Hepatocyte (in vitro differentiated cells): ENCODE results near the gene MEF2A. TPM values are rescaled to one million over a fixed set of nuclear protein-coding genes. Genes with fewer than 3 reads are reported as not detected.
A peak's percentile ranks its signal among the peaks of the same experiment; 100 is the strongest.

Source experiments
- DNase-seq: peaks from one replicate; pipeline ENCODE4 v3.0.0-alpha.2; 2016; ENCODE audit warnings: low spot score
- H2AFZ ChIP-seq: fragments of 200-600 bp; sonication (generic); 2 replicates; pipeline ENCODE4 v1.6.0; 2016; ENCODE audit warnings: antibody characterized with exemption, mild to moderate bottlenecking
- H3K27ac ChIP-seq: fragments of 200-600 bp; sonication (generic); 2 replicates; pipeline ENCODE4 v1.5.1; 2016; ENCODE audit warnings: mild to moderate bottlenecking
- H3K27me3 ChIP-seq: fragments of 200-600 bp; sonication (generic); 2 replicates; pipeline ENCODE4 v1.6.1; 2016
- H3K36me3 ChIP-seq: fragments of 200-600 bp; sonication (generic); replicated peaks from 2 replicates; pipeline ENCODE4 v1.5.1; 2016; ENCODE audit warnings: low read depth; ENCODE audit not compliant: insufficient read depth
- H3K4me1 ChIP-seq: fragments of 200-600 bp; sonication (generic); 2 replicates; pipeline ENCODE4 v1.5.1; 2016; ENCODE audit warnings: mild to moderate bottlenecking, moderate library complexity; ENCODE audit not compliant: insufficient read depth
- H3K4me2 ChIP-seq: fragments of 200-600 bp; sonication (generic); 2 replicates; pipeline ENCODE4 v1.6.0; 2016
- H3K4me3 ChIP-seq: fragments of 200-600 bp; sonication (generic); 2 replicates; pipeline ENCODE4 v1.5.1; 2016; ENCODE audit warnings: mild to moderate bottlenecking
- H3K79me2 ChIP-seq: fragments of 200-600 bp; sonication (generic); 2 replicates; pipeline ENCODE4 v1.6.0; 2017; ENCODE audit warnings: mild to moderate bottlenecking
- H3K9me2 ChIP-seq: fragments of 200-600 bp; sonication (generic); replicated peaks from 2 replicates; pipeline ENCODE4 v1.6.0; 2017; ENCODE audit warnings: mild to moderate bottlenecking; ENCODE audit not compliant: insufficient read depth
- H3K9me3 ChIP-seq: fragments of 200-600 bp; sonication (generic); 2 replicates; pipeline ENCODE4 v1.5.1; 2016; ENCODE audit warnings: low read depth, mild to moderate bottlenecking
- H4K20me1 ChIP-seq: fragments of 200-600 bp; sonication (generic); 2 replicates; pipeline ENCODE4 v1.6.0; 2016; ENCODE audit warnings: mild to moderate bottlenecking; ENCODE audit not compliant: insufficient read depth, poor library complexity, severe bottlenecking
- EZH2 ChIP-seq: fragments of 200-600 bp; sonication (generic); IDR thresholded peaks from 2 replicates; pipeline ENCODE4 v1.6.1; 2016; ENCODE audit warnings: antibody characterized with exemption, mild to moderate bottlenecking, borderline replicate concordance
- EZH2phosphoT487 ChIP-seq: fragments of 200-600 bp; sonication (generic); IDR thresholded peaks from one replicate; pipeline ENCODE4 v1.6.1; 2018; ENCODE audit warnings: antibody characterized with exemption, mild to moderate bottlenecking, low read depth, moderate library complexity; ENCODE audit not compliant: unreplicated experiment, severe bottlenecking
- WGBS: methylation state at CpG from one replicate; pipeline ENCODE4 v1.1.6; 2016; ENCODE audit warnings: low lambda C conversion rate; ENCODE audit errors: missing lambda C conversion rate; 5-methylcytosine and 5-hydroxymethylcytosine counted together
- polyA plus RNA-seq: library from polyadenylated mRNA; unstranded; fragments of >200 nt; fragmentation: Nextera tagmentation; extraction: Ambion mirVana; gene quantifications from 2 replicates; pipeline ENCODE4 v1.2.1, GENCODE V29; 2016
- total RNA-seq: library from RNA; depleted of rRNA; stranded (reverse); fragments of >200 nt; gene quantifications from 2 replicates; pipeline ENCODE4 v1.2.3, GENCODE V29; 2014
- TF ChIP-seq, protein P1 (sequence below): fragments of 200-600 bp; sonication (generic); IDR thresholded peaks from 2 replicates; pipeline ENCODE4 v1.5.1; 2016; ENCODE audit warnings: antibody characterized with exemption, mild to moderate bottlenecking; ENCODE audit not compliant: poor library complexity

MEF2A gene
- total and polyA plus RNA-seq, 2 experiments from 2014 or later, result 20.4 to 56.7 TPM

DNA sequence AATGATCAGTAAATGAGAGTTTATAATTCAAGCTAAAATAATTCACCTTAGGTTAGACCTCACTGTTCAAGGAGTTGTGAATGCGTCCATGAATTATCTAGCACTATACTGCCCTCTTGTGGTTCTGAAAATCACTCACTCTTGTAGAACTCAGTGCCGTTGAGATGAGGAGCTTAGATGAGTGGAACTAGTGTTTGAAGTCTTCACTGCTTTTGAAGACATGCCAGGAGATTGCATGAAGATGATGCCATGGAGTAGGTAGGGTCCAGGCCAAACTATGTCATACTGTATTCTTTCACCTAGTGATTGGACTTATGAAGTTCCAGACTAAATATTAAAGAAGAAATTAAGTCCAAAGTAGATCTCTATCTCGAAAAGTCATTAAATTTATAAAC is 138.7 kb downstream of the MEF2A start:
- Histone ChIP-seq H3K4me1 (peaks cover 17% of the 10 kb centered on the region), H3K9me3 (no peaks in the 10 kb centered on the region), H4K20me1 (no peaks in the 10 kb centered on the region), H2AFZ (no peak overlapping the region), H3K4me2 (peak overlapping the region; percentile 60), H3K27me3 (no peaks in the 10 kb centered on the region), H3K27ac (peak overlapping the region; percentile 71), H3K4me3 (no peak overlapping the region), H3K36me3 (no peaks in the 10 kb centered on the region), H3K79me2 (no peaks in the 10 kb centered on the region), H3K9me2 (no peaks in the 10 kb centered on the region)
- DNase-seq, result peak; percentile 92
- 33% methylated on average over 3 of the region's 3 CpGs for WGBS
- TF ChIP-seq EZH2phosphoT487, result no peak
- TF ChIP-seq, protein P1, sequence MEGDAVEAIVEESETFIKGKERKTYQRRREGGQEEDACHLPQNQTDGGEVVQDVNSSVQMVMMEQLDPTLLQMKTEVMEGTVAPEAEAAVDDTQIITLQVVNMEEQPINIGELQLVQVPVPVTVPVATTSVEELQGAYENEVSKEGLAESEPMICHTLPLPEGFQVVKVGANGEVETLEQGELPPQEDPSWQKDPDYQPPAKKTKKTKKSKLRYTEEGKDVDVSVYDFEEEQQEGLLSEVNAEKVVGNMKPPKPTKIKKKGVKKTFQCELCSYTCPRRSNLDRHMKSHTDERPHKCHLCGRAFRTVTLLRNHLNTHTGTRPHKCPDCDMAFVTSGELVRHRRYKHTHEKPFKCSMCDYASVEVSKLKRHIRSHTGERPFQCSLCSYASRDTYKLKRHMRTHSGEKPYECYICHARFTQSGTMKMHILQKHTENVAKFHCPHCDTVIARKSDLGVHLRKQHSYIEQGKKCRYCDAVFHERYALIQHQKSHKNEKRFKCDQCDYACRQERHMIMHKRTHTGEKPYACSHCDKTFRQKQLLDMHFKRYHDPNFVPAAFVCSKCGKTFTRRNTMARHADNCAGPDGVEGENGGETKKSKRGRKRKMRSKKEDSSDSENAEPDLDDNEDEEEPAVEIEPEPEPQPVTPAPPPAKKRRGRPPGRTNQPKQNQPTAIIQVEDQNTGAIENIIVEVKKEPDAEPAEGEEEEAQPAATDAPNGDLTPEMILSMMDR, result peak; percentile 79

- Histone ChIP-seq H3K27ac (no peak overlapping the region), H3K9me2 (no peaks in the 10 kb centered on the region), H3K4me1 (peaks cover 17% of the 10 kb centered on the region), H3K4me3 (no peak overlapping the region), H3K27me3 (no peaks in the 10 kb centered on the region), H3K9me3 (no peaks in the 10 kb centered on the region), H3K36me3 (no peaks in the 10 kb centered on the region), H2AFZ (no peak overlapping the region), H4K20me1 (no peaks in the 10 kb centered on the region), H3K79me2 (no peaks in the 10 kb centered on the region), H3K4me2 (no peak overlapping the region)
- DNase-seq, result no peak
- TF ChIP-seq EZH2phosphoT487 (no peak), EZH2 (no peak)
- TF ChIP-seq, protein P1, result no peak
- 93% methylated on average over 10 of the region's 10 CpGs for WGBS
Observed at GRCh38 chr15:99706557-99707303, 140.9 kb downstream of the MEF2A start.

GRCh38 chr15:99707473-99708270 is 141.9 kb downstream of the MEF2A start:
- no peaks in the 10 kb centered on the region for H3K9me3 ChIP-seq
- H3K36me3 ChIP-seq, result no peaks in the 10 kb centered on the region
- TF ChIP-seq, protein P1, result no peak
- TF ChIP-seq EZH2phosphoT487, result no peak
- TF ChIP-seq EZH2, result no peak
- H3K4me1 ChIP-seq, result peaks cover 17% of the 10 kb centered on the region
- no peaks in the 10 kb centered on the region for H3K79me2 ChIP-seq
- no peak overlapping the region for H3K4me2 ChIP-seq
- no peak overlapping the region for H3K4me3 ChIP-seq
- H3K27me3 ChIP-seq, result no peaks in the 10 kb centered on the region
- no peaks in the 10 kb centered on the region for H3K9me2 ChIP-seq
- 69% methylated on average over 11 of the region's 11 CpGs for WGBS
- DNase-seq, result no peak
- no peaks in the 10 kb centered on the region for H4K20me1 ChIP-seq
- H2AFZ ChIP-seq, result no peak overlapping the region
- peak overlapping the region; percentile 22 for H3K27ac ChIP-seq
